HCT116 (cell line): ENCODE results near the gene OR8D4. TPM values are rescaled to one million over a fixed set of nuclear protein-coding genes. Genes with fewer than 3 reads are reported as not detected.

ENCODE experiments used
- total RNA-seq: library from RNA; stranded (reverse); gene quantifications from one replicate; pipeline ENCODE4 v1.2.1, GENCODE V29; 2021; ENCODE audit not compliant: unreplicated experiment

OR8D4 gene
- total RNA-seq, 1 experiment from 2014 or later: not detected

Other genes with a start within 250 kb of the OR8D4 start
- 0.05 TPM for gene SCN3B, start 247.5 kb upstream of the OR8D4 start, total RNA-seq
- 16.9 TPM for gene ZNF202, start 160.5 kb upstream of the OR8D4 start, total RNA-seq
- not detected for gene OR6X1, start 147.6 kb upstream of the OR8D4 start, total RNA-seq
- not detected for gene OR6M1, start 95.8 kb upstream of the OR8D4 start, total RNA-seq
- gene TMEM225, start 16.5 kb upstream of the OR8D4 start, total RNA-seq: not detected
- gene OR4D5, start 37.5 kb downstream of the OR8D4 start, total RNA-seq: not detected
- not detected for gene OR6T1, start 41.7 kb downstream of the OR8D4 start, total RNA-seq
- not detected for gene OR10S1, start 75.6 kb downstream of the OR8D4 start, total RNA-seq
- gene OR10G6, start 93.0 kb downstream of the OR8D4 start, total RNA-seq: not detected
- gene OR10G4, start 110.8 kb downstream of the OR8D4 start, total RNA-seq: not detected
- gene OR10G9, start 120.8 kb downstream of the OR8D4 start, total RNA-seq: not detected
- gene OR10G8, start 124.6 kb downstream of the OR8D4 start, total RNA-seq: not detected
- gene OR10G7, start 139.2 kb downstream of the OR8D4 start, total RNA-seq: not detected
- 5.0 TPM for gene VWA5A, start 213.3 kb downstream of the OR8D4 start, total RNA-seq